Measurements from ENCODE around the gene NACA2.

Gene NACA2

GRCh38 chr17:61581611-61582349 lies 9.2 kb downstream of the NACA2 start:
- Mint-ChIP-seq H3K4me1 (peaks cover 11% of the 10 kb centered on the region), H3K4me3 (no peak overlapping the region), H3K36me3 (ENCODE audit: low read depth) (no peaks in the 10 kb centered on the region), H3K27me3 (ENCODE audit: low read depth, poor library complexity) (peaks cover 12% of the 10 kb centered on the region), H3K27ac (no peak overlapping the region), H3K9me3 (no peaks in the 10 kb centered on the region)
- DNase-seq, result no peak
- TF ChIP-seq CTCF (IDR thresholded peaks at IDR 0.05), result no peak

GRCh38 chr17:61580502-61580901 lies 10.5 kb downstream of the NACA2 start:
- no peak for DNase-seq
- Mint-ChIP-seq H3K4me1 (peaks cover 15% of the 10 kb centered on the region), H3K4me3 (no peak overlapping the region), H3K9me3 (no peaks in the 10 kb centered on the region), H3K27ac (no peak overlapping the region), H3K36me3 (ENCODE audit: low read depth) (no peaks in the 10 kb centered on the region), H3K27me3 (ENCODE audit: low read depth, poor library complexity) (peaks cover 9% of the 10 kb centered on the region)
- TF ChIP-seq CTCF (IDR thresholded peaks at IDR 0.05), result no peak

GRCh38 chr17:61579961-61580360 lies 11.1 kb downstream of the NACA2 start:
- no peak for TF ChIP-seq CTCF (IDR thresholded peaks at IDR 0.05)
- peaks cover 20% of the 10 kb centered on the region for H3K4me1 Mint-ChIP-seq
- H3K4me3 Mint-ChIP-seq, result no peak overlapping the region
- no peaks in the 10 kb centered on the region for H3K9me3 Mint-ChIP-seq
- peak; percentile 7 for DNase-seq
- H3K27ac Mint-ChIP-seq, result no peak overlapping the region
- no peaks in the 10 kb centered on the region for H3K36me3 Mint-ChIP-seq (ENCODE audit: low read depth)
- H3K27me3 Mint-ChIP-seq (ENCODE audit: low read depth, poor library complexity), result peaks cover 9% of the 10 kb centered on the region

- H3K4me1 Mint-ChIP-seq, result peaks cover 25% of the 10 kb centered on the region
- no peaks in the 10 kb centered on the region for H3K36me3 Mint-ChIP-seq (ENCODE audit: low read depth)
- peaks cover 9% of the 10 kb centered on the region for H3K27me3 Mint-ChIP-seq (ENCODE audit: low read depth, poor library complexity)
- H3K4me3 Mint-ChIP-seq, result no peak overlapping the region
- no peak overlapping the region for H3K27ac Mint-ChIP-seq
- no peaks in the 10 kb centered on the region for H3K9me3 Mint-ChIP-seq
- no peak for TF ChIP-seq CTCF (IDR thresholded peaks at IDR 0.05)
- no peak for DNase-seq
These were observed 11.7 kb downstream of the NACA2 start for GRCh38 chr17:61579347-61579746.

- Mint-ChIP-seq H3K36me3 (ENCODE audit: low read depth) (no peaks in the 10 kb centered on the region), H3K4me3 (no peak overlapping the region), H3K9me3 (no peaks in the 10 kb centered on the region), H3K4me1 (peaks cover 25% of the 10 kb centered on the region), H3K27ac (no peak overlapping the region), H3K27me3 (ENCODE audit: low read depth, poor library complexity) (peaks cover 13% of the 10 kb centered on the region)
- DNase-seq, result no peak
- no peak for TF ChIP-seq CTCF (IDR thresholded peaks at IDR 0.05)
These were observed 12.4 kb downstream of the NACA2 start for GRCh38 chr17:61578645-61579044.

GRCh38 chr17:61575983-61576382 lies 15.0 kb downstream of the NACA2 start:
- no peak for TF ChIP-seq CTCF (IDR thresholded peaks at IDR 0.05)
- Mint-ChIP-seq H3K9me3 (peaks cover 8% of the 10 kb centered on the region), H3K27me3 (ENCODE audit: low read depth, poor library complexity) (peaks cover 18% of the 10 kb centered on the region), H3K36me3 (ENCODE audit: low read depth) (no peaks in the 10 kb centered on the region), H3K4me3 (no peak overlapping the region), H3K4me1 (peaks cover 25% of the 10 kb centered on the region), H3K27ac (no peak overlapping the region)
- DNase-seq, result no peak
